GM19043 (cell line): ENCODE results near the gene CABP2.

Experiments
- ATAC-seq: cut with Tn5 transposase; IDR thresholded peaks from one replicate; pipeline ENCODE4 v1.9.1; 2021; ENCODE audit warnings: low read depth; ENCODE audit not compliant: unreplicated experiment

The CABP2 gene

GRCh38 chr11:67508486-67509121 is 14.6 kb downstream of the CABP2 start:
- ATAC-seq = peak; percentile 30

GRCh38 chr11:67507864-67508485 is 15.3 kb downstream of the CABP2 start, which contains the start of gene CDK2AP2:
CDK2AP2 (minus strand) TSS chr11:67508162; CDS start chr11:67508082, 80 bp downstream.
- peak; percentile 70 for ATAC-seq

- ATAC-seq = no peak
Measured at GRCh38 chr11:67507242-67507863, 15.9 kb downstream of the CABP2 start.

GRCh38 chr11:67506426-67507051 is 16.7 kb downstream of the CABP2 start:
- ATAC-seq = no peak

GRCh38 chr11:67505605-67506396 is 17.4 kb downstream of the CABP2 start:
- ATAC-seq = no peak

- ATAC-seq = no peak
Measured at GRCh38 chr11:67504950-67505581, 18.2 kb downstream of the CABP2 start, which contains the start of gene PITPNM1. PITPNM1 (minus strand) TSS chr11:67505363; CDS start chr11:67504180, 1,183 bp downstream.

- no peak for ATAC-seq
Measured at GRCh38 chr11:67504005-67504949, 19.0 kb downstream of the CABP2 start.

GRCh38 chr11:67503119-67504004 is 19.9 kb downstream of the CABP2 start:
- no peak for ATAC-seq

GRCh38 chr11:67502328-67502979 is 20.8 kb downstream of the CABP2 start:
- no peak for ATAC-seq

- no peak for ATAC-seq
Measured at GRCh38 chr11:67501854-67502253, 21.4 kb downstream of the CABP2 start.

GRCh38 chr11:67500831-67501715 is 22.2 kb downstream of the CABP2 start:
- ATAC-seq = no peak

GRCh38 chr11:67500484-67500821 is 22.8 kb downstream of the CABP2 start:
- ATAC-seq = no peak

- ATAC-seq = no peak
Measured at GRCh38 chr11:67499808-67500483, 23.3 kb downstream of the CABP2 start.

- ATAC-seq = no peak
Measured at GRCh38 chr11:67498544-67498972, 24.7 kb downstream of the CABP2 start.

GRCh38 chr11:67497656-67498291 is 25.5 kb downstream of the CABP2 start:
- no peak for ATAC-seq

GRCh38 chr11:67496113-67496512 is 27.1 kb downstream of the CABP2 start:
- no peak for ATAC-seq
